GM23338 (cell line): ENCODE results near the gene ITGA4. TPM values are rescaled to one million over a fixed set of nuclear protein-coding genes. Genes with fewer than 3 reads are reported as not detected.

ENCODE experiments used
- ATAC-seq: fragments of 200-7000 bp; cut with Tn5 transposase; 3 replicates; pipeline ENCODE4 v1.9.1; 2020
- DNase-seq: peaks from one replicate; pipeline ENCODE4 v3.0.0-alpha.2; 2015; ENCODE audit warnings: low spot score
- H2AFZ ChIP-seq: fragments of 200-600 bp; sonication (generic); 2 replicates; pipeline ENCODE4 v1.8.0; 2016; ENCODE audit warnings: antibody characterized with exemption, mild to moderate bottlenecking, moderate library complexity
- H3F3A ChIP-seq: fragments of 200-600 bp; sonication (generic); replicated peaks from 2 replicates; pipeline ENCODE4 v1.8.0; 2017; ENCODE audit warnings: antibody characterized with exemption, mixed run types, low read depth
- H3K27ac ChIP-seq: fragments of 200-600 bp; sonication (generic); 2 replicates; pipeline ENCODE4 v1.6.1; 2016; ENCODE audit warnings: low read depth
- H3K27me3 ChIP-seq: fragments of 200-600 bp; sonication (generic); 2 replicates; pipeline ENCODE4 v1.8.0; 2016; ENCODE audit warnings: mild to moderate bottlenecking, mixed run types, moderate library complexity; ENCODE audit not compliant: insufficient read depth
- H3K36me3 ChIP-seq: fragments of 200-600 bp; sonication (generic); 2 replicates; pipeline ENCODE4 v1.8.0; 2016; ENCODE audit warnings: mild to moderate bottlenecking; ENCODE audit not compliant: insufficient read depth
- H3K4me1 ChIP-seq: fragments of 200-600 bp; sonication (generic); 2 replicates; pipeline ENCODE4 v1.8.0; 2016; ENCODE audit warnings: mild to moderate bottlenecking, moderate library complexity; ENCODE audit not compliant: insufficient read depth
- H3K4me2 ChIP-seq: fragments of 200-600 bp; sonication (generic); 2 replicates; pipeline ENCODE4 v1.7.1; 2017; ENCODE audit warnings: mixed run types
- H3K4me3 ChIP-seq: fragments of 200-600 bp; sonication (generic); 2 replicates; pipeline ENCODE4 v1.6.1; 2016; ENCODE audit warnings: mixed run types
- H3K79me2 ChIP-seq: fragments of 200-600 bp; sonication (generic); replicated peaks from 2 replicates; pipeline ENCODE4 v1.8.0; 2017; ENCODE audit warnings: mild to moderate bottlenecking; ENCODE audit not compliant: insufficient read depth
- H3K9me2 ChIP-seq: fragments of 200-600 bp; sonication (generic); 2 replicates; pipeline ENCODE4 v1.8.0; 2017; ENCODE audit not compliant: insufficient read depth
- H4K20me1 ChIP-seq: fragments of 200-600 bp; sonication (generic); replicated peaks from 2 replicates; pipeline ENCODE4 v1.8.0; 2017; ENCODE audit warnings: mild to moderate bottlenecking; ENCODE audit not compliant: insufficient read depth
- H3K27ac Mint-ChIP-seq: 2 replicates; pipeline ENCODE4 v1.8.0; 2020; ENCODE audit warnings: inconsistent platforms, mild to moderate bottlenecking, moderate library complexity, mixed read lengths
- H3K27me3 Mint-ChIP-seq: 3 replicates; pipeline ENCODE4 v1.8.0; 2022; ENCODE audit warnings: low read depth, mild to moderate bottlenecking, moderate library complexity, mixed read lengths, inconsistent platforms; ENCODE audit not compliant: insufficient read depth, poor library complexity
- H3K36me3 Mint-ChIP-seq: 3 replicates; pipeline ENCODE4 v1.8.0; 2021; ENCODE audit warnings: low read depth, mild to moderate bottlenecking, inconsistent platforms, moderate library complexity, mixed read lengths
- H3K4me1 Mint-ChIP-seq: 3 replicates; pipeline ENCODE4 v1.8.0; 2020; ENCODE audit warnings: mild to moderate bottlenecking, inconsistent platforms, mixed read lengths
- H3K4me3 Mint-ChIP-seq: 3 replicates; pipeline ENCODE4 v1.8.0; 2021; ENCODE audit warnings: moderate library complexity, mild to moderate bottlenecking, inconsistent platforms, mixed read lengths
- H3K9me3 Mint-ChIP-seq: 3 replicates; pipeline ENCODE4 v1.8.0; 2020; ENCODE audit warnings: moderate library complexity, mild to moderate bottlenecking, inconsistent platforms, mixed read lengths
- EZH2 ChIP-seq: fragments of 200-600 bp; sonication (generic); IDR thresholded peaks from one replicate; pipeline ENCODE4 v1.8.0; 2017; ENCODE audit warnings: antibody characterized with exemption, mild to moderate bottlenecking, low read depth; ENCODE audit not compliant: unreplicated experiment
- EZH2phosphoT487 ChIP-seq: fragments of 200-600 bp; sonication (generic); IDR thresholded peaks from one replicate; pipeline ENCODE4 v1.8.1; 2018; ENCODE audit warnings: antibody characterized with exemption; ENCODE audit not compliant: unreplicated experiment
- ZNF114 ChIP-seq: fragments of 250-450 bp; sonication (Bioruptor Pico); IDR thresholded peaks from 2 replicates; pipeline ENCODE4 v1.5.0; 2020; ENCODE audit warnings: mild to moderate bottlenecking, moderate library complexity
- ZNF462 ChIP-seq: fragments of 250-450 bp; sonication (Bioruptor Pico); IDR thresholded peaks from 2 replicates; pipeline ENCODE4 v1.5.0; 2020; ENCODE audit warnings: mild to moderate bottlenecking, moderate library complexity
- polyA plus RNA-seq: library from polyadenylated mRNA; unstranded; fragments of >200 nt; fragmentation: Nextera tagmentation; extraction: Ambion mirVana; gene quantifications from 2 replicates; pipeline ENCODE4 v1.2.1, GENCODE V29; 2016
- total RNA-seq: library from RNA; depleted of rRNA; stranded (reverse); fragments of >200 nt; shearing (Covaris generic); gene quantifications from 2 replicates; pipeline ENCODE4 v1.2.3, GENCODE V29; 2014
- TF ChIP-seq, protein P1 (sequence below): IDR thresholded peaks from 2 replicates; pipeline ENCODE4 v1.6.1; 2016; ENCODE audit warnings: antibody characterized with exemption

Gene ITGA4
- total and polyA plus RNA-seq, 2 experiments from 2014 or later: 1.2 to 4.6 TPM

DNA sequence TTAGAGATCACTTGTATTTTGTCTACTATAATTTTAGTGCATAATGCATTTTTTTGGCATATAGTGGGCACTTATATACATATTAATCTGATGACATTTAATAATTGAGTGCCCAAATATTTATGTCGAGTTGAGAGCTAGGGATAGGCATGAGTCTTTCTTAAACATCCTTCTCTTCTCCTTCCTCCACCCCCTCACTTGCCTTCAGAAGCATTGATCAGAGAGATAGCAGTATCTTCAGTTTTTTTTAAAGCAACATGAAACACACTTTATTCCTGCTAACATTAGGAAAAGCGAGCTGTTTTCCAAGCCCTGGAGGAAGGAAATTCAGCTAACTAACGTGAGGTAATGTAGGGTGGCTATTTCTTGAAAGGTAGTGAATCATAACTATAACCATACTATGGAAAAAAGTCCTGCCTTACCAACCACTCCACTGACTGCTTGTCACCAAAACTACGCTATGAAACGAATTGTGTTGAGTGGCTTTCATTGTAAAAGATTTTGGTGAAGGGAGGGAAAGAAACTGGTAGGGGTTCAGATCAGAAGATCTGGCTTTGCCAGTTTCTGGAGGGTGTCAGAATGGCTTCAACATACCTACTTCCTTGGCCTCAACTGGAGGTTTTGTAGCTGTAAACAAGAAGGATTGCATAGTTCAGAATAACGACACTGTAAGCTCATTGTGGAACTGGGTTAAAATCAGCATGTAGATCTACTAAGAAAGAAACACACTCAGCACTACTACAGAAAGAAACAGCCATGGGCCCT lies 2.3 kb upstream of the ITGA4 start:
- Histone ChIP-seq H2AFZ (no peak overlapping the region), H3K4me3 (no peak overlapping the region), H3K27ac (no peak overlapping the region), H3K4me1 (no peaks in the 10 kb centered on the region; the same call in 1 of the 2 replicates), H3K36me3 (no peaks in the 10 kb centered on the region), H3K27me3 (peaks cover 44% of the 10 kb centered on the region), H3K9me2 (no peaks in the 10 kb centered on the region), H3F3A (no peaks in the 10 kb centered on the region), H3K79me2 (no peaks in the 10 kb centered on the region), H4K20me1 (peaks cover 7% of the 10 kb centered on the region; the same call in 1 of the 2 replicates), H3K4me2 (no peak overlapping the region)
- Mint-ChIP-seq H3K27ac (no peak overlapping the region), H3K9me3 (no peaks in the 10 kb centered on the region), H3K27me3 (peaks cover 28% of the 10 kb centered on the region), H3K36me3 (no peaks in the 10 kb centered on the region), H3K4me1 (peaks cover 11% of the 10 kb centered on the region; the same call in 2 of the 3 replicates), H3K4me3 (no peak overlapping the region)
- ATAC-seq: no peak
- TF ChIP-seq ZNF114 (no peak), EZH2 (no peak), ZNF462 (CRISPR knock-in tag) (no peak), EZH2phosphoT487 (no peak)
- TF ChIP-seq, protein P1, sequence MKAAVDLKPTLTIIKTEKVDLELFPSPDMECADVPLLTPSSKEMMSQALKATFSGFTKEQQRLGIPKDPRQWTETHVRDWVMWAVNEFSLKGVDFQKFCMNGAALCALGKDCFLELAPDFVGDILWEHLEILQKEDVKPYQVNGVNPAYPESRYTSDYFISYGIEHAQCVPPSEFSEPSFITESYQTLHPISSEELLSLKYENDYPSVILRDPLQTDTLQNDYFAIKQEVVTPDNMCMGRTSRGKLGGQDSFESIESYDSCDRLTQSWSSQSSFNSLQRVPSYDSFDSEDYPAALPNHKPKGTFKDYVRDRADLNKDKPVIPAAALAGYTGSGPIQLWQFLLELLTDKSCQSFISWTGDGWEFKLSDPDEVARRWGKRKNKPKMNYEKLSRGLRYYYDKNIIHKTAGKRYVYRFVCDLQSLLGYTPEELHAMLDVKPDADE: no peak
- DNase-seq: no peak
